GM18517 (cell line): ENCODE measurements around the gene SMARCC2.

Experiments used
- ATAC-seq: cut with Tn5 transposase; IDR thresholded peaks from one replicate; pipeline ENCODE4 v1.9.1; 2021; ENCODE audit warnings: mild to moderate bottlenecking, moderate library complexity; ENCODE audit not compliant: unreplicated experiment

Gene SMARCC2

GRCh38 chr12:56152756-56153677 is 36.3 kb downstream of the SMARCC2 start:
- ATAC-seq: no peak

- ATAC-seq: peak; percentile 79
Measured at GRCh38 chr12:56152132-56152755, 37.0 kb downstream of the SMARCC2 start, which contains the start of gene MYL6B. Gene MYL6B, plus strand, starts transcription at chr12:56152587. Its CDS starts 1,332 bp downstream, at chr12:56153919.

DNA sequence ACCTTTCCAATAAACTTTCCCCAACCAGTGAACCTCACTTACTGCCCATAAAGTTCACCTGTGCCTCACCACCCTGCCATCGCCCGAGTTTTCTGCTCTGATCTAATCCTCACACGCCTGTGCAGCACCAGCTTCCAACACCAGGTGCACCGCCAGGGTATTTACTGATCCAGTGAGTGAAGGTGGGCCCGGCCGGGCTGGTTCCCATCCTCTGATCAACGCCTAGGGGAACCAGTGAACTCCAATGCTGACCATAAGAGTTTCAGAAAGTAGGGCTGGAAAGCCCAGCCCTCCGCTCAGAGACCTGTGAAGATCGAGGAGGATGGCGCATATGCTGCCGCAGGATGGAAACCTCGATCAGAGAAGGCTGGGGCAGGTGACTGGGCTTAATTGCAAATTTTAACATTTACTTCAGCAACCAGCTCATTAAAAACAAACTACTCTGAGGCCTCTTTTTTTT is 37.6 kb downstream of the SMARCC2 start:
- peak; percentile 34 for ATAC-seq

- no peak for ATAC-seq
Measured at GRCh38 chr12:56150563-56150962, 38.7 kb downstream of the SMARCC2 start.

- ATAC-seq: no peak
Measured at GRCh38 chr12:56146492-56147460, 42.5 kb downstream of the SMARCC2 start.

DNA sequence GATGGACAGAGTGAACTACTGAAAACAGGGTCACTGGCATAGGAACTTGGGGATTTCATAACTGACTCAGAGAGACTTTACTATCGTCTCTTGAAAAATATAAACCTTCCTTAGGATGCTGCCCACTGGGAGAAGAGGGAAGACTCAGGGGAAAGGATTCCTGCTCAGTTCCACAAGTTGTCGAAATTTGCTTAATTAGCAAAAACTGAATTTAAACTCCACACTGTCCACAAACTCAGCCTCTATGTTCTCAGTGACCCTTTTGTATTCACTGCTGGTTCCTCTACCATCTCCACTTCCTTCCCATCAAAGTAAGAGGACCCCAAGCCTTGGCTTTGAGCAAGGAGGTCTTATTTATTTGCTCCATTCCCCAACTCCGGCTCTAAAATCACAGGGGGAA is 44.1 kb downstream of the SMARCC2 start:
- ATAC-seq: no peak

- no peak for ATAC-seq
Measured at GRCh38 chr12:56143870-56144269, 45.4 kb downstream of the SMARCC2 start.

DNA sequence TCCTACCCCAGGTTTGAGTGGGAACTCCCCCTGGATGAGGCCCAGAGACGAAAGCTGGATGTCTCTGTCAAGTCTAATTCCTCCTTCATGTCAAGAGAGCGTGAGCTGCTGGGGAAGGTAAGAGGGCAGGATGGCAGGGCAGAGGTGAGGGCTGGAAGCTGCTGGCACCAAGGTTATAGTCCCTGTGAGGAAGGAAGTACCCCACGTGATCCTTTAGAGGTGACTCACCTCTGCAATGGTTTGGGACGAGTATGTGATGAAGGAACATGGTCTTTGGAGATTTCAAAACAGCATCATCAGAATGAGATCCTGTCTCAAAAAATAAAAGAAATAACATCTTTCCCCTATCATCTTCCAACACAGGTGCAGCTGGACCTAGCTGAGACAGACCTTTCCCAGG is 46.1 kb downstream of the SMARCC2 start:
- ATAC-seq: no peak

- no peak for ATAC-seq
Measured at GRCh38 chr12:56141946-56142784, 47.1 kb downstream of the SMARCC2 start.

- ATAC-seq: no peak
Measured at GRCh38 chr12:56137853-56138571, 51.3 kb downstream of the SMARCC2 start.

- ATAC-seq: no peak
Measured at GRCh38 chr12:56134897-56135296, 54.4 kb downstream of the SMARCC2 start.

GRCh38 chr12:56130876-56131275 is 58.4 kb downstream of the SMARCC2 start:
- no peak for ATAC-seq

- no peak for ATAC-seq
Measured at GRCh38 chr12:56129942-56130495, 59.3 kb downstream of the SMARCC2 start.

- ATAC-seq: no peak
Measured at GRCh38 chr12:56129206-56129941, 59.9 kb downstream of the SMARCC2 start.

DNA sequence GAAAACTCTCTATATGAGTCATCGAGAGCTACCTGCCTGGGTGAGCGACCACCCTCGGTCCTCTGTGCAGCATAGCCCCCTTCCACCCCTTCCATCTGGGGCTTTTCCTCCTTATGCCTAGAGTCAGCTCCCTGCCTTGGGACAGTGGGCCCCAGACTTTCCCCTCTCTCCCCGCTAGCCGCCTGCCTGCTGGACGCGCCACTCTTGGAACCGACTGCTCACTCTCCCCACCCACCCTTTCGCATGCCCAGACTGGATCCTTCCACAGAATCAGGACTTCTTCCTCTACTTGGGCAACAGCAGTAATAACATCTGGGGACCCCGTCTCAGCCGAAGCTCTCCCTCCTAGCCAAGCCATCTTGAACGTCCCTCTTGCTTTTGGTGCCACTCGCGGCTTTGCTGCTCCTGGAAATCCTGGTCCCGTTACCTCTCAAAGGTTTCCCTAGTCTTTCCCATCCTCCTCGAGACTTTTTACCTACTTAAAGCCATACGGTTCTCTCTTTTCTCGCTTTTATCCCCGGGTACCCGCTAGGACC is 60.5 kb downstream of the SMARCC2 start:
- no peak for ATAC-seq

- ATAC-seq: peak; percentile 90
Measured at GRCh38 chr12:56127888-56128669, 61.2 kb downstream of the SMARCC2 start, which contains the start of gene ESYT1. Gene ESYT1, plus strand, starts transcription at chr12:56128267. Its CDS starts 53 bp downstream, at chr12:56128320.

- ATAC-seq: no peak
Measured at GRCh38 chr12:56127485-56127887, 61.8 kb downstream of the SMARCC2 start.
